Amygdala (tissue), 56 donors: ENCODE data around the gene CYP8B1.

Source experiments
- DNase-seq, 56 donors: peaks; one replicate each; lab custom pipeline; 2025; lab: John Stamatoyannopoulos, UW

The CYP8B1 gene

DNA sequence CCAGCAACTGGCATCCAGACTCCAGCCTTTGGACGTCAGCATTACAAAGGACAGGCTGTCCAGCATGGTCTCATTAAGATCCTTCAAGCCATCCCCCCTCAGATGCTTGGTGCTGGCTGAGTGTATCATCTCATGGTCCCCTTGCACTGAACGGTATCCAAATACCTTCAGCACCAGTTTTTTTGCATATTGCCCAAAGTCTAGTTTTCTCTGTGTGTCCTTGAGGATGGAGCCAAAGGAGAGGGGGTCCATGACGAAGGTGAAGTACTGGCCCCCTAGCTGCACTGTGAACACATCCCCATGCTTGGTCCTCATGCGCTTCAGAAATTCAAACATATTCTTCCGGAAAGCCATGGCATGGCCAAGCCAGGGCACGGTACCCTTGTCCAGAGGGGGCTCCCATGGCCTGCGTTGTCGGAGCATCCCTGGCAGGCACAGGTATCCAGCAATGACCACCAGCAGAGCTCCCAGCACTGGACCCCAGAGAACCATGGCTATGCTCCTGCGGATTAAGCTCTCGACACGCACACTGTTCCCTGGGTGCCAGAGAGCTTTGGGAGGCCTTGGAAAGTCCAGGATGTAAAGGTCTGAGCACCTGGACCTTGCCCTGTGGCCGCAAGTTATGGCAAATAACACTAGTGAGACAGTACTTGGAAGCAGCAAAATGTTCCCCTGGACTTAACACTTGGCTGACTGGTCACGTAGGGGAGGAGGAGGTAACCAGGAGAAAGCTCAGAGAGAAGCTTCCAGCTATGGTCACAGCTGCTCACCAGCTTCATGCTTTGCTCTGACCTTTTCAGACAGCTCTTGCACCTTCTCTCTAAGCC is at the start of gene CYP8B1:
Gene CYP8B1, minus strand, starts transcription at position 555 of the 827 bp plus-strand sequence. Its CDS starts 63 bp downstream, at position 492.
- DNase-seq, result no peak

DNA sequence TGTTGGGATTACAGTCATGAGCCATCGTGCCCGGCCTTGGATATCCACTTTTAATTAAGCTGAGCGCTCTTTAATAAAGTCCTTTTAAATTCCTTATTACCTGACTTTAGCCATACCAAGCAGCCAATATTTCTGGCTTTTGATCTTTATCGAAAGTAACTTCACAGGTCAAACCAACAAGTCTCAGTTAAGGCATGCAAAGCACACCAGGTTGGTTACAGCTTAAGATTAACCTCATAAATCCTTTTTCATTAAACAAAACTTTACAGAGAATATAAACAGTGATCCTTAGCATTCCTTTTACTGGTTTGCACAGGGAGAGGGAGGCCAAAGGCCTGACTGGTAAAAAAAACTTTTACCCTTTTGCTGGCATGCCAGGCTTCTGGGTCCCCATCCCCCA is 47.9 kb upstream of the CYP8B1 start:
- no peak for DNase-seq

DNA sequence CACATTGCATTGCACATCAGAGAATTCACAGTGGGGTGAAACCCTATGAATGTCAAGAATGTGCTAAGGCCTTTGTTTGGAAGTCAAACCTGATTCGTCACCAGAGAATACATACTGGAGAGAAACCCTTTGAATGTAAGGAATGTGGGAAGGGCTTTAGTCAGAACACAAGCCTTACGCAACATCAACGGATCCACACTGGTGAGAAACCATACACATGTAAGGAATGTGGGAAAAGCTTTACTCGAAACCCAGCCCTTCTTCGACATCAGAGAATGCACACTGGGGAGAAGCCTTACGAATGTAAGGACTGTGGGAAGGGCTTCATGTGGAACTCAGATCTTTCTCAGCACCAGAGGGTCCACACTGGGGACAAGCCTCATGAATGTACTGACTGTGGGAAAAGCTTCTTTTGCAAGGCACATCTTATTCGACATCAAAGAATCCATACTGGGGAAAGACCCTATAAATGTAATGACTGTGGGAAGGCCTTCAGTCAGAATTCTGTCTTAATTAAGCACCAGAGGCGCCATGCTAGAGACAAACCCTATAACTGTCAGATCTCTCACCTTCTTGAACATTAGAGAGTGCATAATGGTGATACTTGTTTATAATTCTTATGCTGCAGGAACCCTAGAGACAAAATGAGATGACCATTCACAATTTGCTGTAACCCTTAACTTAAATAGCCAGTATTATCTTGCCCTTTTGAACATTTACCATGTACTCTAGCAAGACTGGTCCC is 39.3 kb upstream of the CYP8B1 start:
- no peak for DNase-seq

- no peak for DNase-seq
Observed at GRCh38 chr3:42911551-42911950, 35.9 kb upstream of the CYP8B1 start.

GRCh38 chr3:42908675-42909074 is 33.0 kb upstream of the CYP8B1 start:
- no peak for DNase-seq

- DNase-seq, result peak in 3 of 56 donors; percentile 3 to 15 (median 13)
Observed at GRCh38 chr3:42906848-42907183, 31.1 kb upstream of the CYP8B1 start.

- DNase-seq, result peak in 48 of 56 donors; percentile 10 to 69 (median 42)
Observed at GRCh38 chr3:42906070-42906847, 30.6 kb upstream of the CYP8B1 start, which contains the start of gene ZNF662. Gene ZNF662, plus strand, starts transcription at chr3:42906142. Its CDS starts 1,973 bp downstream, at chr3:42908115.

- DNase-seq, result no peak
Observed at GRCh38 chr3:42905740-42906069, 30.0 kb upstream of the CYP8B1 start.

GRCh38 chr3:42904076-42904475 is 28.4 kb upstream of the CYP8B1 start:
- no peak for DNase-seq

- no peak for DNase-seq
Observed at GRCh38 chr3:42902257-42902656, 26.6 kb upstream of the CYP8B1 start.

DNA sequence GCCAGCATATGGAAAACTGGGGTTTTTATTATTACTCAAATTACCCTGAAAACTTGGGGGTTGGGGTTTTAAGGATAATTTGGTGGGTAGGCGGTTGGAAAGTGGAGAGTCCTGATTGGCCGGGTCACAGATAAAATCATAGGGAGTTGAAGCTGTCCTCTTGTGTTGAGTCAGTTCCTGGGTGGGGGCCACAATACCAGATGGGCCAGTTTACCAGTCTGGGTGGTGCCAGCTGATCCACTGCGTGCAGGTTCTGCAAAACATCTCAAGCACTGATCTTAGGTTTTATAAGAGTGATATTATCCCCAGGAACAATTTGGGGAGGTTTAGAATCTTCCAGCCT is 25.4 kb upstream of the CYP8B1 start:
- no peak for DNase-seq

GRCh38 chr3:42900226-42901072 is 24.8 kb upstream of the CYP8B1 start:
- no peak for DNase-seq

DNA sequence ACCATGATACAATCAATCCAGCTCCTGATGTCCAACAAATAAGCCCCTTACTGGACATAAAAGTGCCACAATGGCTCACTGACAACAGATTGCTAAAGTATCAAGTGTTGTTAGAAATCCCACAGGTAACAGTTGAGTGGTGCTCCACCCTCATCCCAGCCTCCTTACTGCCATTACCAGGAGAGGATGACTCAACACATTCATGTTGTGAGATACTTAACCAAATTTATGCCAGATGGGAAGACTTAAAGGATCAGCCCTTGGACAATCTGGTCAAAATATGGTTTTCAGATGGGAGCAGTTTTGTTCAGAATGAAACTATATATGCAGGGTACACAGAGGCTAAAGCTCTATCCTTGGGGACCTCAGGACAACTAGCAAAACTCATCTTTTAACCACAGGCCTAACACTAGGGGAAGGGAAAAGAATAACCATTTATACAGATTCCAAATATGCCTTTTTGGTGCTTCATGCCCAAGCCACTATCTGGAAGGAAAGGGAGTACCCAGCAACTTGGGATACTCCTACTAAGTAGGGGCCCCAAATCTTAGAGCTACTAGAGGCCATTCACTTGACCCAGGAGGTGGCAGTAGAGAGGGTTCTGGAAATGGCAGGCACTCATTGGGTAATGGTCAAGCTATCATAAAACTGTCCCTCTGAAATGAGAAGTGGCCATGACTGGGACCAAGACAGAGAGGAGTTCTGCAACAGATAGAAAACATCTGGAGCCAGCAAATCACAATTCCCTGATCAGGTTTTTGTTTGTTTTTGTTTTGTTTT is 23.4 kb upstream of the CYP8B1 start:
- DNase-seq, result no peak

- no peak for DNase-seq
Observed at GRCh38 chr3:42895580-42895868, 19.8 kb upstream of the CYP8B1 start.

DNA sequence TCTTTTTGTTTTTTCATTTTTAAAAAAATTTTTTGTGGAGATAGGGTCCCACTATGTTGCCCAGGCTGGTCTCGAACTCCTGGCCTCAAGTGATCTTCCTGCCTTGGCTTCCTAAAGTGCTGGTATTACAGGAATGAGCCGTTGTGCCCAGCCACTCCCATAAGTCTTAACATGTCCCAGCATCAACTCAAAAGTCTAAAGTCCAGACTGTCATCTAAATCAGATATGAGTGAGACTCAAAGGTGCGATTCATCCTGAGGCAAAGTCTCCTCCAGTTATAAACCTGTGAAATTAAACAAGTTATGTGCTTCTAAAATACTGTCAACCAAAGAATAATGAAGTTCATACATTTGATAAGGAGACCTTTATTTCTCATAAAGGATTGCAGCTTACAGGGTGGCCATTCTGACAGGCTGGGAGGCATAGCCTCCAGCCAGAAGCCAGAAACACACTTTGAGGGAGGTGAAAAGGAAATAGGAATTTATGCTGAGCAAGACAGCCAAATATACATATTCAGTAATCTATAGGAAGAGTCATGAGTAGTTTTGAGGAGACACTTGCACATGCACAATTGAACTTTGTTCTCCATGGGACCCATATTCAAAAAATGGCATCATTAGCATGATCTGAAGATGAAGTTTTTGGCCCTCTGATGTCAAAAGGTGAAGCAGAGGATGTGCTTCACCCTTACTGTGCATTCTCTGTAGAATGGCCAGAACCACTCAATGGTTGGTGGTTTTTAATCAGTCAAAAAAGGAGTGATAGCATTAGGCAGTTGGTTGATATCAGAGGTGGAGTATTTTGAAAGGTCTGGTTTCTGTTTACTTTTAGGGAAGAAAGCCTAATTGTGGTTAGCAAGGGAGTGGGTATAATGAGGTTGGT is 19.3 kb upstream of the CYP8B1 start:
- DNase-seq, result no peak

GRCh38 chr3:42892807-42893206 is 17.1 kb upstream of the CYP8B1 start:
- DNase-seq, result no peak

- no peak for DNase-seq
Observed at GRCh38 chr3:42892169-42892568, 16.5 kb upstream of the CYP8B1 start.

DNA sequence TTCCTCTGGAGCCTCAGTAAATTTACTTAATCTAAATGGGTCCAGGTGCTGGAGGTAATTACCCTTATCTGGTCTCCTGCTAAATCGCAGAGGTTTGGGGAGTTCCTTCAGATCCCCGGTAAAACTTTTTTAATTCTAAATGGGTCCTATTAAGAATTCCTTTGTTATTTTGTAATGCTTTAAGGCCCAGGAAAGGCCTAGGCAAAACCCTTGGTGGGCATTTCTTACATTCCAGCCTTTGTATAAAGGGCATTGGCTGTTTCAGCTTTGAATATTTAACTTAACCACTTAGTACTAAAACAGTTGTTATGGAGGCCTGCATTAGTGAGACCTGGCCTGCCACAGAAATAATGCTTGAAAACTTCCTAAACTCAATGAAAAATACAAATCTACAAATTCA is 15.4 kb upstream of the CYP8B1 start:
- no peak for DNase-seq

DNA sequence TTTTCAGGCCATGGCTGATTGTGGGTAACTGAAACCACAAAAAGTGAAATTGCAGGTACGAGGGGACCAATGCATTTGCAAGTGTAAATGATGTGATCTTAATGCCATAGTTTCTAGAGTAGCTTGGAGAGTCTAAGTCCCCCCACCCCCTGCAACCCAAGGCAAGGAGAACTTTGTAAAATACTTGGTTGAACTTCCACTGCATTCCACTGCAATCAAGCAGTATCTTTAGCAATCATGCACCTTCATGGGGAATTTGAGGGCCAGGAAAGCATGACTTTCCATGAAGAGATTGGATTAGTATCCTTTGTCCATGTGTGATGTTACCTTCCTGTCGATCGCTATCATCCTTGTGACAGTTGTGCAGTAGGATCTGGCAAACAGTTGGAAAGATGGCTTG is 11.4 kb upstream of the CYP8B1 start:
- no peak for DNase-seq
